Vagina (tissue), 2 donors: ENCODE results near the gene SAMD4A. TPM values are rescaled to one million over a fixed set of nuclear protein-coding genes. Genes with fewer than 3 reads are reported as not detected.

Experiments
- DNase-seq, 2 donors: peaks; one replicate each; pipeline ENCODE4 v3.0.0-alpha.2; 2017; ENCODE audit errors: extremely low spot score in 2 of 2
- H3K27ac ChIP-seq: fragments of 200-600 bp; sonication (generic); one replicate; pipeline ENCODE4 v1.5.1; 2019
- H3K27me3 ChIP-seq: fragments of 200-600 bp; sonication (generic); one replicate; pipeline ENCODE4 v1.5.1; 2019
- H3K36me3 ChIP-seq, 2 donors: fragments of 200-600 bp; sonication (generic); one replicate each; pipeline ENCODE4 v1.5.1; 2017 to 2019
- H3K4me1 ChIP-seq: fragments of 200-600 bp; sonication (generic); one replicate; pipeline ENCODE4 v1.5.1; 2019
- H3K4me3 ChIP-seq, 2 donors: fragments of 200-600 bp; sonication (generic); 1 replicate in 1 of 2; 2 replicates in 1 of 2; pipeline ENCODE4 v1.5.1; 2016 to 2019
- H3K9me3 ChIP-seq: fragments of 200-600 bp; sonication (generic); one replicate; pipeline ENCODE4 v1.5.1; 2019
- CTCF ChIP-seq, 3 experiments: fragments of 450-650 bp in 2 of 3; fragments of 200-600 bp in 1 of 3; sonication (generic) in 1 of 3; IDR thresholded peaks; one replicate each; pipeline ENCODE4 v1.5.1; 2017 to 2019; ENCODE audit warnings: antibody characterized with exemption in 3 of 3, mild to moderate bottlenecking in 2 of 3, moderate library complexity in 2 of 3
- POLR2A ChIP-seq, 2 donors: fragments of 450-650 bp; IDR thresholded peaks; one replicate each; pipeline ENCODE4 v1.6.1; 2017; ENCODE audit warnings: antibody characterized with exemption in 2 of 2, mild to moderate bottlenecking in 2 of 2, moderate library complexity in 2 of 2
- POLR2AphosphoS5 ChIP-seq, 2 donors: sonication (generic); formaldehyde crosslinking; IDR thresholded peaks; one replicate each; pipeline ENCODE4 v1.9.0; 2017; ENCODE audit warnings: antibody characterized with exemption in 2 of 2, mild to moderate bottlenecking in 2 of 2, low read depth in 1 of 2; ENCODE audit not compliant: insufficient read depth in 1 of 2
- intact Hi-C: fragments of 100-400 bp; cut with DNase I; formaldehyde crosslinking; loops from one replicate; pipeline ENCODE4 v1.15.1; 2023
- total RNA-seq: library from RNA; depleted of rRNA; stranded (reverse); fragments of >200 nt; gene quantifications from one replicate; pipeline ENCODE4 v1.2.3, GENCODE V29; 2016

The SAMD4A gene
- total RNA-seq, 1 donor from 2014 or later: 43.0 TPM

- peak overlapping the region in 1 of 2 donors; percentile 5 for H3K4me3 ChIP-seq
- no peaks in the 10 kb centered on the region for H3K36me3 ChIP-seq
- no peaks in the 10 kb centered on the region for H3K27me3 ChIP-seq
- no peak for DNase-seq
- TF ChIP-seq POLR2A (IDR thresholded peaks at IDR 0.05) (no peak), POLR2AphosphoS5 (IDR thresholded peaks at IDR 0.05; ENCODE audit: insufficient read depth in 1 of 2, low read depth in 1 of 2) (no peak), CTCF (IDR thresholded peaks at IDR 0.05) (no peak)
- H3K4me1 ChIP-seq: peaks cover 57% of the 10 kb centered on the region
- intact Hi-C loops: no loop called here
- no peaks in the 10 kb centered on the region for H3K9me3 ChIP-seq
- H3K27ac ChIP-seq: peak overlapping the region; percentile 93
These were observed 84.7 kb downstream of the SAMD4A start for GRCh38 chr14:54651649-54652048.

GRCh38 chr14:54652188-54652587 is 85.3 kb downstream of the SAMD4A start:
- TF ChIP-seq CTCF (IDR thresholded peaks at IDR 0.05) (no peak), POLR2AphosphoS5 (IDR thresholded peaks at IDR 0.05; ENCODE audit: insufficient read depth in 1 of 2, low read depth in 1 of 2) (peak; percentile 45 to 98), POLR2A (IDR thresholded peaks at IDR 0.05) (no peak)

GRCh38 chr14:54652605-54653052 is 85.7 kb downstream of the SAMD4A start:
- intact Hi-C loops: no loop called here
- H3K4me3 ChIP-seq: peak overlapping the region; percentile 5 to 18
- H3K4me1 ChIP-seq: peaks cover 55% of the 10 kb centered on the region
- TF ChIP-seq CTCF (IDR thresholded peaks at IDR 0.05): no peak
- TF ChIP-seq POLR2AphosphoS5 (IDR thresholded peaks at IDR 0.05; ENCODE audit: insufficient read depth in 1 of 2, low read depth in 1 of 2): no peak
- no peak for TF ChIP-seq POLR2A (IDR thresholded peaks at IDR 0.05)
- DNase-seq: no peak
- H3K27me3 ChIP-seq: no peaks in the 10 kb centered on the region
- H3K27ac ChIP-seq: peak overlapping the region; percentile 93
- no peaks in the 10 kb centered on the region for H3K36me3 ChIP-seq
- H3K9me3 ChIP-seq: no peaks in the 10 kb centered on the region

More at GRCh38 chr14:54652188-54652587, 85.3 kb downstream of the SAMD4A start:
- Histone ChIP-seq H3K36me3 (no peaks in the 10 kb centered on the region), H3K4me3 (peak overlapping the region in 1 of 2 donors; percentile 5), H3K27me3 (no peaks in the 10 kb centered on the region), H3K4me1 (peaks cover 55% of the 10 kb centered on the region), H3K27ac (peak overlapping the region; percentile 93), H3K9me3 (no peaks in the 10 kb centered on the region)
- peak in 1 of 2 donors; percentile 95 for DNase-seq
- intact Hi-C loops: no loop called here

- Histone ChIP-seq H3K4me1 (peaks cover 55% of the 10 kb centered on the region), H3K36me3 (no peaks in the 10 kb centered on the region), H3K9me3 (no peaks in the 10 kb centered on the region), H3K27ac (peak overlapping the region; percentile 93), H3K4me3 (no peak overlapping the region), H3K27me3 (no peaks in the 10 kb centered on the region)
- no peak for DNase-seq
- intact Hi-C loops: no loop called here
- TF ChIP-seq POLR2AphosphoS5 (IDR thresholded peaks at IDR 0.05; ENCODE audit: insufficient read depth in 1 of 2, low read depth in 1 of 2) (peak in 1 of 2 donors; percentile 66), POLR2A (IDR thresholded peaks at IDR 0.05) (no peak)
These were observed 87.0 kb downstream of the SAMD4A start for GRCh38 chr14:54653712-54654469.

GRCh38 chr14:54654605-54655004 is 87.7 kb downstream of the SAMD4A start:
- intact Hi-C loops: no loop called here
- Histone ChIP-seq H3K9me3 (no peaks in the 10 kb centered on the region), H3K4me3 (no peak overlapping the region), H3K4me1 (peaks cover 52% of the 10 kb centered on the region), H3K27me3 (no peaks in the 10 kb centered on the region), H3K27ac (peak overlapping the region; percentile 93), H3K36me3 (no peaks in the 10 kb centered on the region)
- TF ChIP-seq POLR2A (IDR thresholded peaks at IDR 0.05): no peak
- TF ChIP-seq POLR2AphosphoS5 (IDR thresholded peaks at IDR 0.05; ENCODE audit: insufficient read depth in 1 of 2, low read depth in 1 of 2): no peak
- no peak for TF ChIP-seq CTCF (IDR thresholded peaks at IDR 0.05)
- DNase-seq: no peak
